Esophagus squamous epithelium (tissue), 4 donors: ENCODE measurements around the gene TKFC.

Source experiments
- POLR2A ChIP-seq, 4 donors: fragments of 450-650 bp; IDR thresholded peaks; one replicate each; pipeline ENCODE4 v1.6.1; 2017; ENCODE audit warnings: antibody characterized with exemption in 4 of 4, mild to moderate bottlenecking in 4 of 4, moderate library complexity in 3 of 4
- TF ChIP-seq, protein P1 (sequence below), 6 experiments: fragments of 450-650 bp in 4 of 6; fragments of 200-600 bp in 2 of 6; sonication (generic) in 2 of 6; IDR thresholded peaks; one replicate each; pipeline ENCODE4 v1.5.1; 2016 to 2019; ENCODE audit warnings: antibody characterized with exemption in 6 of 6, mild to moderate bottlenecking in 4 of 6, moderate library complexity in 4 of 6

DNA sequence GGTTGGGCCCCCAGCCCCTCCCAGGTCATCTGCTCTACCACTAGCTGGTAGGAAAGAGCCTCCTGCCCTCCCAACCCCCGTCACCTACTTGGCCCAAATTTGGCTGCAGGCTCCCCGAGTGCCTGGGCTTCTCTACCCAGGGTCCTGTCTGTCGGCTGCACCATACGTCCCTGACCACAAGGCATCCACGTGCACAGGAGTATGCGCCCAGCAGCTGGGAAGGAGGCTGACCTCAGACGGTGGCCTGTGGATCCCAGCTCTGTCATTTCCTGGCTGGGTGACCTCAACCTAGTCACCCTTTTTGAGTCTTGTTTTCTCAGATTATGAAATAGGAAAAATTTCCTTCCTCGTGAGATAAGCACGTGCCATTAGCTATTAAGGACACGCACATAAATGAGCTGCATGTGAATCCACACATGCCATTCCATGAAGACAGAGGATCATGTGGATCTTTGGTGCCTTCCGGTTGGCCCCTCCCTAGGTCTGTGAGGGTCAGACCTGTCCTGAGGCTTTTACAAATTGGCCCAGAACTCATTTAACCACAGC is 15.0 kb downstream of the TKFC start:
- TF ChIP-seq, protein P1, sequence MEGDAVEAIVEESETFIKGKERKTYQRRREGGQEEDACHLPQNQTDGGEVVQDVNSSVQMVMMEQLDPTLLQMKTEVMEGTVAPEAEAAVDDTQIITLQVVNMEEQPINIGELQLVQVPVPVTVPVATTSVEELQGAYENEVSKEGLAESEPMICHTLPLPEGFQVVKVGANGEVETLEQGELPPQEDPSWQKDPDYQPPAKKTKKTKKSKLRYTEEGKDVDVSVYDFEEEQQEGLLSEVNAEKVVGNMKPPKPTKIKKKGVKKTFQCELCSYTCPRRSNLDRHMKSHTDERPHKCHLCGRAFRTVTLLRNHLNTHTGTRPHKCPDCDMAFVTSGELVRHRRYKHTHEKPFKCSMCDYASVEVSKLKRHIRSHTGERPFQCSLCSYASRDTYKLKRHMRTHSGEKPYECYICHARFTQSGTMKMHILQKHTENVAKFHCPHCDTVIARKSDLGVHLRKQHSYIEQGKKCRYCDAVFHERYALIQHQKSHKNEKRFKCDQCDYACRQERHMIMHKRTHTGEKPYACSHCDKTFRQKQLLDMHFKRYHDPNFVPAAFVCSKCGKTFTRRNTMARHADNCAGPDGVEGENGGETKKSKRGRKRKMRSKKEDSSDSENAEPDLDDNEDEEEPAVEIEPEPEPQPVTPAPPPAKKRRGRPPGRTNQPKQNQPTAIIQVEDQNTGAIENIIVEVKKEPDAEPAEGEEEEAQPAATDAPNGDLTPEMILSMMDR (IDR thresholded peaks at IDR 0.05): peak in 1 of 6 experiments; percentile 3
- no peak for TF ChIP-seq POLR2A (IDR thresholded peaks at IDR 0.05)
